NCI-H345 treated with DMSO at 0.1 percent for 48 hours (cell line): ENCODE results near the gene CEP70.
"Not testable (repeated sequence)": the region's sequence is repeated elsewhere in the genome, so short reads cannot be mapped to it uniquely, and the experiment has no call there.

Experiments
- DNase-seq: peaks from one replicate; lab custom pipeline; 2025; ENCODE audit not compliant: unreplicated experiment; lab: John Stamatoyannopoulos, UW

Gene CEP70

GRCh38 chr3:138513090-138513843, 80.8 kb downstream of the CEP70 start:
- DNase-seq, result no peak

GRCh38 chr3:138511945-138512344, 82.1 kb downstream of the CEP70 start:
- no peak for DNase-seq

DNA sequence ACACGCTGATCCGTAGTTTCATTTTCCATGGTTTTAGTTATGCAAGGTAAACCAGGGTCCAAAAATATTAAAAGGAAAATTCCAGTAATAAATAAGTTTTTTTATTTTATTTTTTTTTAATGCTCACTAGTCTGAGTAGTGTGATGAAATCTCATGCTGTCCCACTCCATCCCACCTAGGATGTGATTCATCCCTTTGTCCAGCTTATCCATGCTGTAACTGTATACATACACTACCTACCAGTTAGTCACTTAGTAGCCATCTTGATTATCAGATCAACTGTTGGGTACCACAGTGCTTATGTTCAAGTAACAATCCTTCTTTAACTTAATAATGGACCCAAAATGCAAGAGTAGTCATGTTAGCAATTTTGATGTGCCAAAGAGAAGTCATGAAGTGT, 84.5 kb downstream of the CEP70 start:
- no peak for DNase-seq

- no peak for DNase-seq
These were observed 86.5 kb downstream of the CEP70 start for GRCh38 chr3:138507524-138507923.

DNA sequence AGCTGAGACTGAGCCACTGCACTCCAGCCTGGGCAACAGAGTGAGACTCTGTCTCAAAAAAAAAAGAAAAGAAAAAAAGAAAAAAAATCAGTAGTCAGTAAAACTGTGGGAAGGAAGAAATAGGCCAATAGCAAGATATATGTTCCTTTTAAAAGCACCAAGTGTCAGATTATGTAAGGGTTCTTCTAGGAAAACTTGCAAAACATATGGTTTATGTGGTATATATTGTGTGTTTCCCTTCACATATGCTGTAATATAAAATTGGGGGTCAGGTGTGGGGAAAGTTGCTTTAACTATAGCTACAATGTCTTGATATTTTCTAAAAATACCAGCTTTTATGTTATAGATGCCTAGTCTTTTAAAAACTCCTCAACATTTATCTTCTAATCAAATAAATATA, 95.1 kb downstream of the CEP70 start:
- DNase-seq, result no peak

GRCh38 chr3:138497851-138498250, 96.2 kb downstream of the CEP70 start:
- DNase-seq, result no peak

GRCh38 chr3:138497021-138497420, 97.0 kb downstream of the CEP70 start:
- no peak for DNase-seq

- no peak for DNase-seq
These were observed 97.6 kb downstream of the CEP70 start for GRCh38 chr3:138496436-138496835.

- DNase-seq, result not testable (repeated sequence)
These were observed 98.4 kb downstream of the CEP70 start for GRCh38 chr3:138495638-138496037.

GRCh38 chr3:138494607-138494929, 99.5 kb downstream of the CEP70 start:
- DNase-seq, result no peak

DNA sequence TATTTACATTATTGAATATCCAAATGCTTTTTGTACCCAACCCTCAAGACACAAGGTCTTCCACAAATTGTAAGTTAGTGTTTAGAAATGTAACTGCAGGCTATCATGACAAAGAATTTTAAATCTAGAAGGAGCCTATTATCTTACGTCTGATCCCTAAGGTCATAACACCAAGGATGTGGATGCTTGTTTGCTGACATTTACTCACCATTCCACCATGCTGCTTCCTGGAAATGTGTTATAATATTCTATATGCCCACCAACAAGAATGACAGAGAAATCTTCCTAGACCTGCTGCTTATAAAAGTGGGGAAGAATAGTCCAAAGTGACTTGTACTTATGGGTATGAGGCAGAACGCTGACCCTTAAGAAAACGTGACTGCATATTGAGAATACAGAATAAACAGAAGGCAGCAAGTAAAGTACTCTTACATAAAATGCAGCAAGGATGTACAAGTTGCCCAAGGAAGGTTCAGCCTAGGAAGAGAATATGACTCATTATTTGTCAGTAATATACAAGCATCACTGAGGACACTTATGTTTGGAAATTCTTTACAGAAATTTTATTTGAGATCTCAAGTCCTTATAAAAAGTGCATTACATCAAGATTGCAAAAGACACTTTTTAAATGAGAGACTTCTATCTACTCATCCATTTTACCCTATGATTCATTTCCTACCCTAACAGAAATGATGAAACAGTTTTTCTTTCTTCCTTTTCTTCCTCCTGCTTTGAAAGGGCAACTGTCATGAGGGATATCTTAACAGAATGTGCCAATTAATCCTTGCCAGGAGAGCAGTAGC, 100.1 kb downstream of the CEP70 start:
- no peak for DNase-seq

GRCh38 chr3:138492980-138493675, 100.9 kb downstream of the CEP70 start:
- DNase-seq, result no peak

DNA sequence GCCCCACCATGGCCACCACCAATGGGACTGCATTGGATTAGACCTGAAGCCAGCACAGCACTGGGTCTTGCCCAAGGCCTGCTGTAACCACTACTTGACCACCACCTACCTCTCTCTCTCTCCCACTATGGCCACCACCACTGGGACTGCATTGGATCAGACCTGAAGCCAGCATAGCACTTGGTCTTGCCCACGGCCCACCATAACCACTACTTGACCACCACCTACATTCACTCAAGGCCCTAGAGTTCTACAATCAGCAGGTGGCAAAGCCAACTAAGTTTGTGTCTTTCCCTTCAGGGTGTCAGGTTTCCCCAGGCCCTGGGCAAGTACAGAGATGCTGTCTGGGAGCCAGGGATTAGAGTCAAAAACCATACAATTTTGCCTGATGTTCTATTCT, 102.1 kb downstream of the CEP70 start:
- DNase-seq, result no peak

DNA sequence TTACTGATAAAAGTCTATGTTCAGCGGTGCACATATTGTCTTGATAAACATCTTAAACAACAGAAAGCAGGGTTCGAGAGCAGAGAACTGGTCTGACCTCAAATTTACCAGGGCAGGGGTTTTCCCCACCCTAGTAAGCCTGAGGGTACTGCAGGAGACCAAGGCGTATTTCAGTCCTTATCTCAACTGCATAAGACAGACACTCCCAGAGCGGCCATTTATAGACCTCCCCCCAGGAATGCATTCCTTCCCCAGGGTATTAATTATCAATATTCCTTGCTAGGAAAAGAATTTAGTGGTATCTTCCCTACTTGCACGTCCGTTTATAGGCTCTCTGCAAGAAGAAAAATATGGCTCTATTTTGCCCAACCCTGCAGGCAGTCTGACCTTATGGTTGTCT, 107.5 kb downstream of the CEP70 start:
- DNase-seq, result not testable (repeated sequence)

GRCh38 chr3:138484672-138485071, 109.4 kb downstream of the CEP70 start:
- DNase-seq, result not testable (repeated sequence)

GRCh38 chr3:138479438-138479863, 114.6 kb downstream of the CEP70 start:
- no peak for DNase-seq

- no peak for DNase-seq
These were observed 116.3 kb downstream of the CEP70 start for GRCh38 chr3:138477801-138478200.

DNA sequence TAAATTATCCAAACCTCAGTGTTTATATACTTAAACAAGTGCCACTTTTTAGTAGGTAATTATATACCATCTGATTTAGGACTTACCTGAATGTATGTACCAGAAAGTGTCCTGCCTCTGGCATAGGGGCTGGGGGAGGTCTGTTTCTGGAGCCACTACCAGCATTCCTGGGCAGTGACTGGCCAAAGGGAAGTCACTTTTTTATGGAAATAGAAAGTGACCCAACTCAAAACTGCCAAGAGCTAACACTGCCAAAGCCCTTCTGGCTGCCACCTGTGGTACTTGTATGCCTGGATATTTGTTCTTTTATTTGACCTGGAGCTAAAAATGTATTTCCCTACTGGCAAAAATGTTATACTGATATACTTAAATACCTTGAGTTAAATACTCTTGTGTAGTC, 116.9 kb downstream of the CEP70 start:
- DNase-seq, result no peak

GRCh38 chr3:138476526-138476925, 117.5 kb downstream of the CEP70 start:
- DNase-seq, result no peak

- no peak for DNase-seq
These were observed 119.9 kb downstream of the CEP70 start for GRCh38 chr3:138474163-138474562.

- DNase-seq, result no peak
These were observed 120.7 kb downstream of the CEP70 start for GRCh38 chr3:138473391-138473790.
